ENCODE results near the gene TFDP1.

GRCh38 chr13:113611996-113612395 is 27.4 kb downstream of the TFDP1 start:
- no peak for TF ChIP-seq CTCF (IDR thresholded peaks at IDR 0.05)
- TF ChIP-seq POLR2A (IDR thresholded peaks at IDR 0.05), result no peak

All from right lobe of liver (tissue), 4 donors.